GM19463 (cell line): ENCODE results near the gene SHC3.
"Not testable (repeated sequence)": the region's sequence is repeated elsewhere in the genome, so short reads cannot be mapped to it uniquely, and the experiment has no call there.

ENCODE experiments used
- ATAC-seq: cut with Tn5 transposase; IDR thresholded peaks from one replicate; pipeline ENCODE4 v1.9.1; 2021; ENCODE audit warnings: mild to moderate bottlenecking, moderate library complexity; ENCODE audit not compliant: unreplicated experiment

Gene SHC3

GRCh38 chr9:89177944-89178829 lies at the start of gene SHC3:
TSS of gene SHC3 (minus strand) at chr9:89178818. CDS start at chr9:89178460, 358 bp downstream.
- ATAC-seq = no peak

GRCh38 chr9:89225991-89226471 lies 47.4 kb upstream of the SHC3 start:
- no peak for ATAC-seq

GRCh38 chr9:89225587-89225986 lies 47.0 kb upstream of the SHC3 start:
- no peak for ATAC-seq

- no peak for ATAC-seq
Observed at GRCh38 chr9:89225036-89225435, 46.4 kb upstream of the SHC3 start.

- ATAC-seq = no peak
Observed at GRCh38 chr9:89224633-89225032, 46.0 kb upstream of the SHC3 start.

- ATAC-seq = no peak
Observed at GRCh38 chr9:89223396-89223977, 44.9 kb upstream of the SHC3 start.

- no peak for ATAC-seq
Observed at GRCh38 chr9:89219637-89220036, 41.0 kb upstream of the SHC3 start.

GRCh38 chr9:89218040-89218928 lies 39.7 kb upstream of the SHC3 start:
- ATAC-seq = no peak

- no peak for ATAC-seq
Observed at GRCh38 chr9:89215342-89215741, 36.7 kb upstream of the SHC3 start.

- no peak for ATAC-seq
Observed at GRCh38 chr9:89213396-89213880, 34.8 kb upstream of the SHC3 start.

- no peak for ATAC-seq
Observed at GRCh38 chr9:89212171-89212570, 33.6 kb upstream of the SHC3 start.

- not testable (repeated sequence) for ATAC-seq
Observed at GRCh38 chr9:89209311-89209710, 30.7 kb upstream of the SHC3 start.

GRCh38 chr9:89207026-89207425 lies 28.4 kb upstream of the SHC3 start:
- no peak for ATAC-seq

- no peak for ATAC-seq
Observed at GRCh38 chr9:89204801-89205200, 26.2 kb upstream of the SHC3 start.

GRCh38 chr9:89195131-89195797 lies 16.6 kb upstream of the SHC3 start:
- ATAC-seq = no peak

GRCh38 chr9:89194421-89195130 lies 16.0 kb upstream of the SHC3 start:
- no peak for ATAC-seq

- no peak for ATAC-seq
Observed at GRCh38 chr9:89191004-89191403, 12.4 kb upstream of the SHC3 start.

GRCh38 chr9:89189215-89189614 lies 10.6 kb upstream of the SHC3 start:
- no peak for ATAC-seq

GRCh38 chr9:89187950-89188349 lies 9.3 kb upstream of the SHC3 start:
- ATAC-seq = no peak

GRCh38 chr9:89187541-89187940 lies 8.9 kb upstream of the SHC3 start:
- no peak for ATAC-seq
